Activated CD4-positive, alpha-beta T cell treated with anti-CD3 and anti-CD28 coated beads for 36 hours (primary cell): ENCODE results near the gene FBXO2. TPM values are rescaled to one million over a fixed set of nuclear protein-coding genes. Genes with fewer than 3 reads are reported as not detected.
"Not testable (repeated sequence)": the region's sequence is repeated elsewhere in the genome, so short reads cannot be mapped to it uniquely, and the experiment has no call there.

Source experiments
- ATAC-seq: fragments of 200-7000 bp; cut with Tn5 transposase; one replicate; pipeline ENCODE4 v1.10.0; 2021; ENCODE audit warnings: mild to moderate bottlenecking, moderate library complexity
- CTCF ChIA-PET: fragments of 350-600 bp; sonication (Branson Sonifier 250); formaldehyde crosslinking; loops from one replicate; lab custom pipeline; 2021; ENCODE audit warnings: antibody characterized with exemption; lab: Charles Lee
- POLR2A ChIA-PET: fragments of 350-600 bp; sonication (Branson Sonifier 250); formaldehyde crosslinking; loops from one replicate; lab custom pipeline; 2021; ENCODE audit warnings: antibody characterized with exemption, inconsistent platforms; lab: Charles Lee
- DNase-seq: peaks from one replicate; pipeline ENCODE4 v3.0.0-alpha.2; 2020
- H3K27ac Mint-ChIP-seq: one replicate; pipeline ENCODE4 v1.8.0; 2021; ENCODE audit warnings: mixed read lengths
- H3K27me3 Mint-ChIP-seq: one replicate; pipeline ENCODE4 v1.8.0; 2021; ENCODE audit warnings: mixed read lengths
- H3K36me3 Mint-ChIP-seq: one replicate; pipeline ENCODE4 v1.8.0; 2021; ENCODE audit warnings: low read depth, mixed read lengths
- H3K4me1 Mint-ChIP-seq: one replicate; pipeline ENCODE4 v1.8.0; 2021; ENCODE audit warnings: mixed read lengths
- H3K4me3 Mint-ChIP-seq: one replicate; pipeline ENCODE4 v1.8.0; 2021; ENCODE audit warnings: mild to moderate bottlenecking, moderate library complexity, mixed read lengths
- H3K9me3 Mint-ChIP-seq: one replicate; pipeline ENCODE4 v1.8.0; 2021; ENCODE audit warnings: low read depth, mixed read lengths
- intact Hi-C, 2 experiments: fragments of 100-400 bp; cut with DNase I in 1 of 2; cut with micrococcal nuclease in 1 of 2; formaldehyde crosslinking; loops; one replicate each; pipeline versions ENCODE4 v1.14.2 to v1.15.1; 2022 to 2024; cut with DNase I, micrococcal nuclease
- total RNA-seq, 2 experiments: library from RNA; stranded (reverse); gene quantifications; one replicate each; pipeline ENCODE4 v1.2.3, GENCODE V29; 2021

The FBXO2 gene
- total RNA-seq, 2 experiments from 2014 or later, result 1.6 to 2.1 TPM

DNA sequence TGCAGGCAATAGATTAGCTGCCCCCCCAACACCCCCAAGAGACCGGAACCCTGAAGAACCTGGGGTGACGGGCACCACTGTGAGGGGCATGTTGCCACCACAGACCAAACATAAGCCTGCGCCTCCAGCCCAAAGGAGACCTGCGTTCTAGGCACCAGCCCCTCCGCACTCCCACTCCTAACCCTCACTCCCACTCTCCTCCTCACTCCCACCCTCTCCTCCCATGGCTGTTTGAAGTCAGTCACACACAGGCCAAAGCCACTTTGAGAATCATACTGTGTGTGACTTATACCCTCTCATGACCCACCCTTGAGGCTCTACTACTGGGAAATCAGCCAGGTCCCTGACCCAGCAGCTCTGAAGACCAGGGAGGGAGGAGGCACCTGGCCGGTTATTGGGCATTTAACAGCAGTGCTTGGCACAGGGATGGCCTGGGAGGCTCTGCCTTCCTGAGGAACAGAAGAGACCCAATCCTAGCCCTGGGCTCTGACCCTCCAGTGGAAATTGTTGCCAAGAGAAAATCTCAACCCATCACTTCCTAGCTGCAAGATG lies 43.5 kb downstream of the FBXO2 start:
- no peaks in the 10 kb centered on the region for H3K36me3 Mint-ChIP-seq
- ChIA-PET POLR2A (no interaction called here), CTCF (interaction anchor here (0.9 to 1.4 kb wide), 3 partner anchors 35 to 133 kb away, joined by 3 read pairs; no protein-coding TSS in a partner anchor)
- H3K9me3 Mint-ChIP-seq, result peaks cover 2% of the 10 kb centered on the region
- peaks cover 3% of the 10 kb centered on the region for H3K27me3 Mint-ChIP-seq
- H3K4me3 Mint-ChIP-seq, result no peak overlapping the region
- DNase-seq (no peak), ATAC-seq (no peak)
- no peaks in the 10 kb centered on the region for H3K4me1 Mint-ChIP-seq
- intact Hi-C loops, result no loop called here
- no peak overlapping the region for H3K27ac Mint-ChIP-seq

GRCh38 chr1:11609378-11609777 lies 44.9 kb downstream of the FBXO2 start:
- DNase-seq, CTCF ChIA-PET, H3K4me1 Mint-ChIP-seq, H3K27ac Mint-ChIP-seq, H3K27me3 Mint-ChIP-seq, intact Hi-C loops, H3K36me3 Mint-ChIP-seq, H3K9me3 Mint-ChIP-seq, ATAC-seq, H3K4me3 Mint-ChIP-seq: not testable (repeated sequence)
- POLR2A ChIA-PET, result interaction anchor here (0.6 kb wide), 1 partner anchor 467 kb away, joined by 3 read pairs; no protein-coding TSS in a partner anchor

- DNase-seq, H3K4me3 Mint-ChIP-seq, intact Hi-C loops, H3K36me3 Mint-ChIP-seq, H3K4me1 Mint-ChIP-seq, ATAC-seq, H3K27me3 Mint-ChIP-seq, POLR2A ChIA-PET, CTCF ChIA-PET, H3K27ac Mint-ChIP-seq, H3K9me3 Mint-ChIP-seq: not testable (repeated sequence)
Observed at GRCh38 chr1:11608596-11609130, 45.6 kb downstream of the FBXO2 start.

GRCh38 chr1:11606775-11607174 lies 47.5 kb downstream of the FBXO2 start:
- Mint-ChIP-seq H3K9me3 (peaks cover 2% of the 10 kb centered on the region), H3K27ac (no peak overlapping the region), H3K36me3 (no peaks in the 10 kb centered on the region), H3K4me1 (no peaks in the 10 kb centered on the region), H3K4me3 (no peak overlapping the region), H3K27me3 (peaks cover 2% of the 10 kb centered on the region)
- intact Hi-C loops, result no loop called here
- CTCF ChIA-PET, result interaction anchor here (0.5 kb wide), 1 partner anchor 61 kb away, joined by 3 read pairs; no protein-coding TSS in a partner anchor
- POLR2A ChIA-PET, result interaction anchor here (0.7 kb wide), 1 partner anchor 23 kb away, joined by 3 read pairs; no protein-coding TSS in a partner anchor
- no peak for DNase-seq
- ATAC-seq, result no peak

GRCh38 chr1:11602981-11603380 lies 51.2 kb downstream of the FBXO2 start:
- H3K9me3 Mint-ChIP-seq, result peaks cover 2% of the 10 kb centered on the region
- CTCF ChIA-PET, result no interaction called here
- no peak overlapping the region for H3K27ac Mint-ChIP-seq
- H3K4me1 Mint-ChIP-seq, result no peaks in the 10 kb centered on the region
- H3K27me3 Mint-ChIP-seq, result peaks cover 2% of the 10 kb centered on the region
- POLR2A ChIA-PET, result no interaction called here
- intact Hi-C loops, result no loop called here
- no peak for ATAC-seq
- DNase-seq, result no peak
- H3K36me3 Mint-ChIP-seq, result no peaks in the 10 kb centered on the region
- no peak overlapping the region for H3K4me3 Mint-ChIP-seq

- intact Hi-C loops, result no loop called here
Observed at GRCh38 chr1:11602424-11602823, 51.8 kb downstream of the FBXO2 start.

DNA sequence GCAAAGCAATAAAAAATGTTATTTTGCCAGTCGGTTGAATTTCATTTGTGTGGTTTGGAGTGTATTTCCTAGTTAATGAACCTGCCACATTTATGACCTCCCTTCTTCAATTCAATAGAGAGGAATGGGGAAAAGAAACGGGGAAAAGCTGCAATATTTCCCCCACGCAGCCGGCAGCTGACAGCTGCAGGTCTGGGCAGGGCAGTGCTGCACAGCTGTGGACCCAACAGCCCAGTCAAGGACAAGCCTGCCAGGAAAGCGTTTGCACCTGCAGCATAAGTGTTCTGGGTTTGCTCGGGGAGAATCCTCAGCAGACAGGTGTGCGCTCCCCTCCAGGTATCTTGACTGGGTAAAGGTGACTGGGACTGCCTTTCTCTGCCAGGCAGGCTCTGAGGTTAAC lies 53.4 kb downstream of the FBXO2 start:
- H3K36me3 Mint-ChIP-seq, result no peaks in the 10 kb centered on the region
- H3K4me1 Mint-ChIP-seq, result no peaks in the 10 kb centered on the region
- POLR2A ChIA-PET, result no interaction called here
- no peak for ATAC-seq
- DNase-seq, result no peak
- CTCF ChIA-PET, result interaction anchor here (1.2 kb wide), 1 partner anchor 28 kb away, joined by 3 read pairs; no protein-coding TSS in a partner anchor
- H3K9me3 Mint-ChIP-seq, result no peaks in the 10 kb centered on the region
- intact Hi-C loops, result no loop called here
- H3K27ac Mint-ChIP-seq, result no peak overlapping the region
- peaks cover 6% of the 10 kb centered on the region for H3K27me3 Mint-ChIP-seq
- no peak overlapping the region for H3K4me3 Mint-ChIP-seq

More at GRCh38 chr1:11602424-11602823, 51.8 kb downstream of the FBXO2 start:
- CTCF ChIA-PET, result interaction anchor here (0.6 kb wide), 1 partner anchor 42 kb away, joined by 4 read pairs; no protein-coding TSS in a partner anchor
- DNase-seq, result no peak
- H3K4me1 Mint-ChIP-seq, result no peaks in the 10 kb centered on the region
- ATAC-seq, result no peak
- H3K9me3 Mint-ChIP-seq, result peaks cover 2% of the 10 kb centered on the region
- H3K27ac Mint-ChIP-seq, result no peak overlapping the region
- POLR2A ChIA-PET, result no interaction called here
- H3K27me3 Mint-ChIP-seq, result peaks cover 2% of the 10 kb centered on the region
- H3K36me3 Mint-ChIP-seq, result no peaks in the 10 kb centered on the region
- H3K4me3 Mint-ChIP-seq, result no peak overlapping the region

- no peak overlapping the region for H3K4me3 Mint-ChIP-seq
- no peaks in the 10 kb centered on the region for H3K36me3 Mint-ChIP-seq
- H3K4me1 Mint-ChIP-seq, result no peaks in the 10 kb centered on the region
- CTCF ChIA-PET, result interaction anchor here (0.7 to 1.4 kb wide), 3 partner anchors 27 to 119 kb away, joined by 3 to 5 read pairs (median 3); no protein-coding TSS in a partner anchor
- intact Hi-C loops, result no loop called here
- POLR2A ChIA-PET, result no interaction called here
- ATAC-seq, result no peak
- no peak overlapping the region for H3K27ac Mint-ChIP-seq
- H3K9me3 Mint-ChIP-seq, result no peaks in the 10 kb centered on the region
- no peak for DNase-seq
- H3K27me3 Mint-ChIP-seq, result peaks cover 10% of the 10 kb centered on the region
Observed at GRCh38 chr1:11599891-11600576, 54.2 kb downstream of the FBXO2 start.

- intact Hi-C loops, result no loop called here
- ATAC-seq, result no peak
- Mint-ChIP-seq H3K36me3 (no peaks in the 10 kb centered on the region), H3K9me3 (no peaks in the 10 kb centered on the region), H3K4me3 (no peak overlapping the region), H3K27ac (no peak overlapping the region), H3K4me1 (no peaks in the 10 kb centered on the region), H3K27me3 (peaks cover 14% of the 10 kb centered on the region)
- no peak for DNase-seq
- CTCF ChIA-PET, result no interaction called here
- POLR2A ChIA-PET, result no interaction called here
Observed at GRCh38 chr1:11598461-11598860, 55.8 kb downstream of the FBXO2 start.

Other genes with a start within 250 kb of the FBXO2 start
- under 1 TPM; 0.55 to 0.58 TPM for gene DISP3, start 175.3 kb downstream of the FBXO2 start, total RNA-seq
- gene FBXO44, start 448 bp upstream of the FBXO2 start, total RNA-seq, result 10 to 100 TPM; 20.2 to 21.8 TPM
- gene FBXO6, start 9.8 kb upstream of the FBXO2 start, total RNA-seq, result 10 to 100 TPM in 1 of 2 experiments, 1 to 10 TPM in 1; 10.0 to 12.0 TPM
- 10 to 100 TPM; 70.4 to 71.5 TPM for gene MAD2L2, start 26.7 kb upstream of the FBXO2 start, total RNA-seq
- gene DRAXIN, start 37.3 kb upstream of the FBXO2 start, total RNA-seq, result under 1 TPM; 0.02 to 0.04 TPM
- 10 to 100 TPM; 13.2 to 13.3 TPM for gene AGTRAP, start 81.7 kb upstream of the FBXO2 start, total RNA-seq
- gene C1orf167, start 107.8 kb upstream of the FBXO2 start, total RNA-seq, result not detected
- 10 to 100 TPM; 11.2 to 11.6 TPM for gene MTHFR, start 151.5 kb upstream of the FBXO2 start, total RNA-seq
- 1 to 10 TPM; 9.4 to 9.5 TPM for gene CLCN6, start 151.8 kb upstream of the FBXO2 start, total RNA-seq
- gene NPPA, start 193.4 kb upstream of the FBXO2 start, total RNA-seq, result not detected
- not detected for gene NPPB, start 204.5 kb upstream of the FBXO2 start, total RNA-seq